OCI-LY3 (cell line): Measurements from ENCODE around the gene S100A6.

Experiments used
- EZH2phosphoT487 ChIP-seq: fragments of 200-600 bp; shearing (Covaris generic); IDR thresholded peaks from 2 replicates; pipeline ENCODE4 v1.6.1; 2018; ENCODE audit warnings: antibody characterized with exemption, mixed run types, low read depth
- TF ChIP-seq, protein P1 (sequence below): fragments of 200-600, 300-600 bp; sonication (generic); IDR thresholded peaks from 2 replicates; pipeline ENCODE4 v1.5.1; 2014; ENCODE audit warnings: antibody characterized with exemption, low read length, low read depth

DNA sequence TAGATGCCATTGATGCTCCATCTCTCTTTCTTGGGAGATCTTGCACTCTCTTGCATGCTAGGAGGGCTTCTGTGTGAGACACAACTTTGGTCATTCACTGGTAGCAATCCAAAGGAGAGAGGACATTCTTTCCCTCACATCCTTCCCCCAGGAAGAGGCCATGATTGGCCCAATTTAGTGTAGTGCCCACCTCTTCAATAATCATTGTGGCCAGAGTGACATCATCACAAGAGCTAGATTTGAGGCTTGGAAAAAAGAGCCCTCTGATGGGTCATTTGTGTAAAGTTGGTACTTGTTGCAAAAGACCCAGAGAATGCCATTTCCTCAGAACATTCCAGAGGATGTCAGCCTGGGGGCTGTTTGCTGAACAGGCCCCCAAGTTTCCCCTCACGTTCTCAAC lies 30.2 kb downstream of the S100A6 start:
- TF ChIP-seq, protein P1, sequence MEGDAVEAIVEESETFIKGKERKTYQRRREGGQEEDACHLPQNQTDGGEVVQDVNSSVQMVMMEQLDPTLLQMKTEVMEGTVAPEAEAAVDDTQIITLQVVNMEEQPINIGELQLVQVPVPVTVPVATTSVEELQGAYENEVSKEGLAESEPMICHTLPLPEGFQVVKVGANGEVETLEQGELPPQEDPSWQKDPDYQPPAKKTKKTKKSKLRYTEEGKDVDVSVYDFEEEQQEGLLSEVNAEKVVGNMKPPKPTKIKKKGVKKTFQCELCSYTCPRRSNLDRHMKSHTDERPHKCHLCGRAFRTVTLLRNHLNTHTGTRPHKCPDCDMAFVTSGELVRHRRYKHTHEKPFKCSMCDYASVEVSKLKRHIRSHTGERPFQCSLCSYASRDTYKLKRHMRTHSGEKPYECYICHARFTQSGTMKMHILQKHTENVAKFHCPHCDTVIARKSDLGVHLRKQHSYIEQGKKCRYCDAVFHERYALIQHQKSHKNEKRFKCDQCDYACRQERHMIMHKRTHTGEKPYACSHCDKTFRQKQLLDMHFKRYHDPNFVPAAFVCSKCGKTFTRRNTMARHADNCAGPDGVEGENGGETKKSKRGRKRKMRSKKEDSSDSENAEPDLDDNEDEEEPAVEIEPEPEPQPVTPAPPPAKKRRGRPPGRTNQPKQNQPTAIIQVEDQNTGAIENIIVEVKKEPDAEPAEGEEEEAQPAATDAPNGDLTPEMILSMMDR, result no peak
- TF ChIP-seq EZH2phosphoT487, result no peak
